ENCODE data around the gene DEXI. TPM values are rescaled to one million over a fixed set of nuclear protein-coding genes. Genes with fewer than 3 reads are reported as not detected.
A peak's percentile ranks its signal among the peaks of the same experiment; 100 is the strongest.

Gene DEXI
- total and polyA plus RNA-seq, 9 donors: 26.5 to 73.4 (median 45.7) TPM

DNA sequence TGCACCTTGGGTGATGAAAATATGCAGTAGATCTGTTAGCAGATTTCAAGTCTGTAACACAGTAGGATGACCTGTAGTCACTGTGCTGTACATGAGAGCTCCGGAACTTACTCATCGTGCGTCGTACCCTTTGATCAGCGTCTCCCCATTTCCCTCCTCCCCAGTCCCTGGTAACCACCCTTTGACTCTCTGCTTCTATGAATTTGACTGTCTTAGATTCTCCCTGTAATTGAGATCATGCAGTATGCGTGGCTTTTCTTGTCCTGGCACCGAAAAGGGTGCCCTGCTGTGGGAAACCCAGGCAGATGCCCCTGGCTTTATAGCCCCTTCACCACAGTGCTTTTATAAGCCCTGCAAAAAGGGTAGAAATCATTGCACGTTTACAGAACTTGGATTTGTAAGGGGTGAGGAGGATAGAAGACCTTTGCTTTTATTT is 22.6 kb upstream of the DEXI start:
- no peaks in the 10 kb centered on the region for H3K9me3 ChIP-seq
- no peaks in the 10 kb centered on the region for H3K36me3 ChIP-seq
- H3K27ac ChIP-seq: no peak overlapping the region
- H3K4me1 ChIP-seq (ENCODE audit: insufficient read depth): no peaks in the 10 kb centered on the region
- 89 to 96% (median 94%) methylated on average over 8 of the region's 8 CpGs for WGBS, 3 donors
- TF ChIP-seq, protein P1, sequence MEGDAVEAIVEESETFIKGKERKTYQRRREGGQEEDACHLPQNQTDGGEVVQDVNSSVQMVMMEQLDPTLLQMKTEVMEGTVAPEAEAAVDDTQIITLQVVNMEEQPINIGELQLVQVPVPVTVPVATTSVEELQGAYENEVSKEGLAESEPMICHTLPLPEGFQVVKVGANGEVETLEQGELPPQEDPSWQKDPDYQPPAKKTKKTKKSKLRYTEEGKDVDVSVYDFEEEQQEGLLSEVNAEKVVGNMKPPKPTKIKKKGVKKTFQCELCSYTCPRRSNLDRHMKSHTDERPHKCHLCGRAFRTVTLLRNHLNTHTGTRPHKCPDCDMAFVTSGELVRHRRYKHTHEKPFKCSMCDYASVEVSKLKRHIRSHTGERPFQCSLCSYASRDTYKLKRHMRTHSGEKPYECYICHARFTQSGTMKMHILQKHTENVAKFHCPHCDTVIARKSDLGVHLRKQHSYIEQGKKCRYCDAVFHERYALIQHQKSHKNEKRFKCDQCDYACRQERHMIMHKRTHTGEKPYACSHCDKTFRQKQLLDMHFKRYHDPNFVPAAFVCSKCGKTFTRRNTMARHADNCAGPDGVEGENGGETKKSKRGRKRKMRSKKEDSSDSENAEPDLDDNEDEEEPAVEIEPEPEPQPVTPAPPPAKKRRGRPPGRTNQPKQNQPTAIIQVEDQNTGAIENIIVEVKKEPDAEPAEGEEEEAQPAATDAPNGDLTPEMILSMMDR (IDR thresholded peaks at IDR 0.05): no peak
- TF ChIP-seq EP300 (IDR thresholded peaks at IDR 0.05) (no peak), POLR2A (IDR thresholded peaks at IDR 0.05) (no peak)
- intact Hi-C loops (cut with DNase I): loop anchor here in 3 of 4 donors (10.0 kb wide), 3 partner anchors 390 to 1100 kb away; no protein-coding TSS in a partner anchor
- H3K4me3 ChIP-seq: no peak overlapping the region
- H3K27me3 ChIP-seq: no peaks in the 10 kb centered on the region
- DNase-seq: peak in 1 of 5 donors; percentile 6

DNA sequence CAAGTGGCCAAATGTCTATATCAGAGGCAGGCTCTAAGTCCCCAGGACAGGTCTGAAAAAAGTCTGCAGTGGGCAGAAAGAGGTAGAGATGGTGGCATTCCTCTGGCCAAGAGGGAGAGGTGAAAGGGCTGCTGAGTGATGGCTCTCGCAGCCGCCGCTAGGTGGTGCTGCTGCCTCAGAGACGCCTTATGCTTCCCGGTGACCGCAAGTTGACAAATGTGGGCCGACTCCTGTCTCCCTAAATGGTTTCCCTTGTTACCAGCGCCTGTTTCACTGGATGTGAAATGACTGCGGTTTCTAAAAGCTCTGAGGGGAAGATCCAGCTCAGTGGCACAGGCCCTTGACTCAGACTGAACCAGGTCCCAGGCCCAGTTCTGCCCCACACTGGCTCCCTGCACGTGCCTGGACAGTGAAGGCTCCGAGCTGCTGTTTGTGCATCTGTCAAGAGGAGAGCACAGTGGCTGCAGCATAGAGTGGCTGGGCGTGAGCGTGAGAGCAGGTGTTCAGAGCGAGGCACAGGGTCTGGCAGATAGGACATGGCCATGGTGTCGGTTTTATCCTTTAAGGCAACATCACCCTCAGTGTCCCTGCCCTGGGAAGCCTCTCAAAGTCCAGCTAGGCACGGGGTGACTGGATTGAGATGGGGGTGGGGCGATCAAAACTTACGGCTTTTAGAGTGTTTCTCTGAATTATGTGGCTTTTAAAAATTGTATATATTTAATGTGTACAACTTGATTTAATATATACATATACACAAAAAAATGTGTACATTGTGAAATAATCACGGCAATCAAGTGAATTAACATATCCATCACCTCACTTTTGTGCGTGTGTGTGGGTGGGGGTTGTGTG is 22.0 kb upstream of the DEXI start:
- TF ChIP-seq POLR2A (IDR thresholded peaks at IDR 0.05): no peak
- TF ChIP-seq, protein P1 (IDR thresholded peaks at IDR 0.05): peak; percentile 81 to 93 (median 85)
- WGBS, 3 donors: 35 to 37% (median 35%) methylated on average over 20 of the region's 20 CpGs
- DNase-seq: peak; percentile 75 to 89 (median 85)
- H3K27ac ChIP-seq: no peak overlapping the region
- H3K4me1 ChIP-seq (ENCODE audit: insufficient read depth): no peaks in the 10 kb centered on the region
- intact Hi-C loops (cut with DNase I): loop anchor here in 3 of 4 donors (10.0 kb wide), 3 partner anchors 391 to 1101 kb away; no protein-coding TSS in a partner anchor
- H3K9me3 ChIP-seq: no peaks in the 10 kb centered on the region
- H3K27me3 ChIP-seq: no peaks in the 10 kb centered on the region
- H3K36me3 ChIP-seq: no peaks in the 10 kb centered on the region
- H3K4me3 ChIP-seq: no peak overlapping the region

DNA sequence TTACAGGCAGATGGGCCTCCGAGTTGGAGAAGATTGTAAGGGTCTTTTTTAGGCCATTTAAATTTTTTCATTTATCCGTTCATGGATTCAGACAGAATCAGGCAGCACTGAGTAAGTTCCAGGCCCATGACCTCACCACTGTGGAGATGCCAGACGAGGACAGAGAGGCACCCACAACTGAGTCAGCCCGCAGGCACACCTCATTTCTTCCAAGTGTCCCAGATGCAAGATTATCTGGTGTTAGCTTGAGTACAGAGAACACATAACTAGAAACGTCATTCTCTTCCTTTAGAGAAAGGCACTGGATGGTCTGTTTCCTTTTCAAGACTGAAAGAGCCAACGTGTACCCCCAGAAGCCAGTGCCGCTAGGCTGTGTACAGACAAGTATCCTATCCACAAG is 19.0 kb upstream of the DEXI start:
- intact Hi-C loops (cut with DNase I): loop anchor here in 3 of 4 donors (10.0 kb wide), 3 partner anchors 394 to 1104 kb away; no protein-coding TSS in a partner anchor
- no peaks in the 10 kb centered on the region for H3K27me3 ChIP-seq
- WGBS, 3 donors: 60 to 82% (median 76%) methylated on average over 7 of the region's 7 CpGs
- no peaks in the 10 kb centered on the region for H3K4me1 ChIP-seq (ENCODE audit: insufficient read depth)
- DNase-seq: no peak
- no peak overlapping the region for H3K4me3 ChIP-seq
- no peaks in the 10 kb centered on the region for H3K36me3 ChIP-seq
- no peaks in the 10 kb centered on the region for H3K9me3 ChIP-seq
- no peak overlapping the region for H3K27ac ChIP-seq
- TF ChIP-seq, protein P1 (IDR thresholded peaks at IDR 0.05): no peak
- TF ChIP-seq EP300 (IDR thresholded peaks at IDR 0.05) (no peak), POLR2A (IDR thresholded peaks at IDR 0.05) (no peak)

DNA sequence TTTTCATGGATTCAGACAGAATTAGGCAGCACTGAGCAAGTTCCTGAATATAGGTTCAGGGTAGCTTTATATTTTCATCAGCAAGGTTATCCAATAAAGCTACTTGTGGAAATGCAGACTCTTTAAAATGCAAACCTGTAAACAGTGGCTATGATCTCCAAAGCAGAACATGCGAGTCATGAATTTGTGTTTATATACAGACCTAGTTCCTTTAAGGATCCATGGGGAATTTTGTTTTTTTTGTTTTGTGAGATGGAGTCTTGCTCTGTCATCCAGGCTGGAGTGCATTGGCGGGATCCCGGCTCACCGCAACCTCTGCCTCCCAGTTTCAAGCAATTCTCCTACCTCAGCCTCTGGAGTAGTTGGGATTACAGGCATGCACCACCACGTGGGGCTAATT is 16.9 kb upstream of the DEXI start:
- no peaks in the 10 kb centered on the region for H3K9me3 ChIP-seq
- H3K36me3 ChIP-seq: no peaks in the 10 kb centered on the region
- WGBS, 3 donors: 88 to 90% (median 88%) methylated on average over 5 of the region's 5 CpGs
- no peak overlapping the region for H3K27ac ChIP-seq
- TF ChIP-seq, protein P1 (IDR thresholded peaks at IDR 0.05): no peak
- TF ChIP-seq EP300 (IDR thresholded peaks at IDR 0.05) (no peak), POLR2A (IDR thresholded peaks at IDR 0.05) (no peak)
- no peak overlapping the region for H3K4me3 ChIP-seq
- intact Hi-C loops (cut with DNase I): no loop called here
- H3K4me1 ChIP-seq (ENCODE audit: insufficient read depth): no peaks in the 10 kb centered on the region
- no peak for DNase-seq
- no peaks in the 10 kb centered on the region for H3K27me3 ChIP-seq
